HG03520 (cell line): ENCODE data around the gene RASSF7.

Source experiments
- ATAC-seq: cut with Tn5 transposase; IDR thresholded peaks from one replicate; pipeline ENCODE4 v1.9.1; 2021; ENCODE audit warnings: mild to moderate bottlenecking, moderate library complexity; ENCODE audit not compliant: unreplicated experiment

The RASSF7 gene

GRCh38 chr11:607020-607780 lies 46.4 kb downstream of the RASSF7 start:
- ATAC-seq: no peak

GRCh38 chr11:607971-608659 lies 47.3 kb downstream of the RASSF7 start:
- no peak for ATAC-seq

- ATAC-seq: no peak
These were observed 48.1 kb downstream of the RASSF7 start for GRCh38 chr11:608791-609251.

- no peak for ATAC-seq
These were observed 48.6 kb downstream of the RASSF7 start for GRCh38 chr11:609341-609811.

- ATAC-seq: no peak
These were observed 49.5 kb downstream of the RASSF7 start for GRCh38 chr11:610146-610801.

GRCh38 chr11:611001-611996 lies 50.5 kb downstream of the RASSF7 start:
- no peak for ATAC-seq

- no peak for ATAC-seq
These were observed 51.6 kb downstream of the RASSF7 start for GRCh38 chr11:612201-612960.

GRCh38 chr11:612961-613300 lies 52.2 kb downstream of the RASSF7 start:
- no peak for ATAC-seq

GRCh38 chr11:613369-613968 lies 52.7 kb downstream of the RASSF7 start:
- no peak for ATAC-seq
